HCT116 (cell line): ENCODE data around the gene TTC23. TPM values are rescaled to one million over a fixed set of nuclear protein-coding genes. Genes with fewer than 3 reads are reported as not detected.

Experiments
- ATAC-seq: fragments of 200-7000 bp; cut with Tn5 transposase; 2 replicates; pipeline ENCODE4 v1.9.1; 2020; ENCODE audit warnings: mild to moderate bottlenecking, moderate library complexity
- BruUV-seq: library from RNA; stranded (reverse); fragments of 400-500 nt; replicated peaks from 2 replicates; lab custom pipeline; 2021; lab: Mats Ljungman, UMichigan
- CTCF ChIA-PET: fragments of 300-600 bp; sonication (Branson Sonifier 250); formaldehyde crosslinking; loops from one replicate; lab custom pipeline; 2021; ENCODE audit warnings: antibody characterized with exemption; lab: Charles Lee
- POLR2A ChIA-PET: fragments of 300-600, 350-600 bp; sonication (Branson Sonifier 250); formaldehyde crosslinking; loops from one replicate; lab custom pipeline; 2021; ENCODE audit warnings: antibody characterized with exemption; lab: Charles Lee
- RAD21 ChIA-PET, 2 experiments: fragments of 300-600 bp; sonication (Branson Sonifier 250); formaldehyde crosslinking; loops; one replicate each; lab custom pipeline; 2023; ENCODE audit warnings: low total read pairs in 2 of 2; ENCODE audit not compliant: uncharacterized antibody in 2 of 2, unreplicated experiment in 2 of 2, low non-redundant PET in 1 of 2; lab: Charles Lee
- DNase-seq: peaks from one replicate; pipeline ENCODE4 v3.0.0-alpha.2; 2010; ENCODE audit warnings: low read depth, low spot score
- H2AFZ ChIP-seq: fragments of 200-600 bp; shearing (Covaris generic), sonication (generic); 2 replicates; pipeline ENCODE4 v1.6.1; 2017; ENCODE audit warnings: low read depth, mixed run types, mixed read lengths, antibody characterized with exemption, low read length; ENCODE audit not compliant: poor library complexity, severe bottlenecking
- H3K27ac ChIP-seq: 2 replicates; pipeline ENCODE4 v1.5.1; 2012; ENCODE audit warnings: low read depth, low read length
- H3K27me3 ChIP-seq: fragments of 200-600 bp; sonication (generic); 2 replicates; pipeline ENCODE4 v1.6.1; 2016; ENCODE audit warnings: mixed run types, low read length, mixed read lengths; ENCODE audit not compliant: insufficient read depth
- H3K36me3 ChIP-seq, 2 experiments: fragments of 200-500 bp in 1 of 2; fragments of 200-600 bp in 1 of 2; sonication (Bioruptor generic) in 1 of 2; sonication (generic) in 1 of 2; 2 replicates each; pipeline versions ENCODE4 v1.5.1 to v1.6.1; 2014 to 2016; ENCODE audit warnings: low read length in 2 of 2, inconsistent platforms in 1 of 2, mixed read lengths in 1 of 2, mixed run types in 1 of 2; ENCODE audit not compliant: insufficient read depth in 2 of 2, control insufficient read depth in 1 of 2
- H3K4me1 ChIP-seq, 2 experiments: fragments of 200-600 bp in 1 of 2; sonication (generic) in 1 of 2; 2 replicates each; pipeline versions ENCODE4 v1.5.1 to v1.6.1; 2012 to 2017; ENCODE audit warnings: low read length in 2 of 2, inconsistent platforms in 1 of 2, mild to moderate bottlenecking in 1 of 2, mixed read lengths in 1 of 2, mixed run types in 1 of 2, moderate library complexity in 1 of 2; ENCODE audit not compliant: insufficient read depth in 2 of 2, control insufficient read depth in 1 of 2
- H3K4me2 ChIP-seq: fragments of 200-600 bp; sonication (generic); 2 replicates; pipeline ENCODE4 v1.6.1; 2017; ENCODE audit warnings: mixed run types, low read length, mixed read lengths
- H3K4me3 ChIP-seq, 2 experiments: fragments of 200-600 bp in 1 of 2; sonication (generic) in 1 of 2; replicated peaks in 1 of 2; 2 replicates each; pipeline ENCODE4 v1.5.1; 2011 to 2016; ENCODE audit warnings: low read length in 2 of 2, control low read depth in 1 of 2, low read depth in 1 of 2, mild to moderate bottlenecking in 1 of 2, mixed read lengths in 1 of 2, mixed run types in 1 of 2
- H3K79me2 ChIP-seq: fragments of 200-600 bp; sonication (generic); 2 replicates; pipeline ENCODE4 v1.6.1; 2017; ENCODE audit warnings: mild to moderate bottlenecking, mixed run types, low read length, moderate library complexity, mixed read lengths; ENCODE audit not compliant: insufficient read depth
- H3K9ac ChIP-seq: fragments of 200-600 bp; sonication (generic); 2 replicates; pipeline ENCODE4 v1.6.1; 2016; ENCODE audit warnings: low read length, mixed read lengths
- H3K9me2 ChIP-seq: fragments of 200-600 bp; sonication (generic), shearing (Covaris generic); 2 replicates; pipeline ENCODE4 v1.6.1; 2017; ENCODE audit warnings: mixed run types, mild to moderate bottlenecking, moderate library complexity; ENCODE audit not compliant: insufficient read depth
- H3K9me3 ChIP-seq, 2 experiments: fragments of 200-500 bp in 1 of 2; fragments of 200-600 bp in 1 of 2; sonication (Bioruptor generic) in 1 of 2; sonication (generic) in 1 of 2; 2 replicates each; pipeline ENCODE4 v1.6.1; 2014 to 2017; ENCODE audit warnings: low read length in 2 of 2, mixed read lengths in 2 of 2, inconsistent platforms in 1 of 2, low read depth in 1 of 2, mild to moderate bottlenecking in 1 of 2, mixed run types in 1 of 2, moderate library complexity in 1 of 2; ENCODE audit not compliant: control insufficient read depth in 1 of 2, insufficient read depth in 1 of 2
- H4K20me1 ChIP-seq: fragments of 200-600 bp; sonication (generic), shearing (Covaris generic); 2 replicates; pipeline ENCODE4 v1.6.1; 2017; ENCODE audit warnings: mixed run types, mild to moderate bottlenecking, moderate library complexity; ENCODE audit not compliant: insufficient read depth
- CEBPB ChIP-seq: IDR thresholded peaks from 2 replicates; pipeline ENCODE4 v1.6.1; 2012; ENCODE audit warnings: low read depth
- EGR1 ChIP-seq: IDR thresholded peaks from 2 replicates; pipeline ENCODE4 v1.6.1; 2012; ENCODE audit warnings: low read depth
- ELF1 ChIP-seq: IDR thresholded peaks from 2 replicates; pipeline ENCODE4 v1.6.1; 2012; ENCODE audit warnings: low read depth, borderline replicate concordance
- EZH2 ChIP-seq: fragments of 200-600 bp; sonication (generic); IDR thresholded peaks from 2 replicates; pipeline ENCODE4 v1.6.1; 2017; ENCODE audit warnings: antibody characterized with exemption, mixed run types
- EZH2phosphoT487 ChIP-seq: fragments of 200-600 bp; IDR thresholded peaks from 2 replicates; pipeline ENCODE4 v1.6.1; 2018; ENCODE audit warnings: antibody characterized with exemption, borderline replicate concordance
- FOSL1 ChIP-seq: IDR thresholded peaks from 2 replicates; pipeline ENCODE4 v1.6.1; 2012; ENCODE audit warnings: low read depth
- JUND ChIP-seq: IDR thresholded peaks from 2 replicates; pipeline ENCODE4 v1.6.1; 2012
- POLR2AphosphoS5 ChIP-seq: IDR thresholded peaks from 2 replicates; pipeline ENCODE4 v1.6.1; 2011; ENCODE audit warnings: mild to moderate bottlenecking, low read depth, low read length, moderate library complexity
- RAD21 ChIP-seq: IDR thresholded peaks from 2 replicates; pipeline ENCODE4 v1.6.1; 2012; ENCODE audit warnings: low read depth, mild to moderate bottlenecking
- SP1 ChIP-seq: IDR thresholded peaks from 2 replicates; pipeline ENCODE4 v1.6.1; 2012; ENCODE audit warnings: low read depth
- SRF ChIP-seq: IDR thresholded peaks from 2 replicates; pipeline ENCODE4 v1.6.1; 2012; ENCODE audit warnings: low read depth
- ZFX ChIP-seq: fragments of 450-650 bp; IDR thresholded peaks from 2 replicates; pipeline ENCODE4 v1.6.1; 2017
- intact Hi-C: fragments of 100-400 bp; cut with micrococcal nuclease; formaldehyde crosslinking; loops from 2 replicates; pipeline ENCODE4 v1.10.0; 2022
- total RNA-seq: library from RNA; stranded (reverse); gene quantifications from one replicate; pipeline ENCODE4 v1.2.1, GENCODE V29; 2021; ENCODE audit not compliant: unreplicated experiment
- TF ChIP-seq, protein P1 (sequence below): IDR thresholded peaks from 2 replicates; pipeline ENCODE4 v1.6.1; 2012
- TF ChIP-seq, protein P2 (sequence below), 3 experiments: fragments of 200-600 bp in 1 of 3; sonication (generic) in 1 of 3; IDR thresholded peaks in 2 of 3; conservative IDR thresholded peaks in 1 of 3; 2 replicates each; pipeline ENCODE4 v1.5.1; 2012 to 2017; ENCODE audit warnings: low read depth in 2 of 3, low read length in 2 of 3, antibody characterized with exemption in 1 of 3, borderline replicate concordance in 1 of 3, control low read depth in 1 of 3, mild to moderate bottlenecking in 1 of 3, mixed read lengths in 1 of 3, mixed run types in 1 of 3, moderate library complexity in 1 of 3; ENCODE audit not compliant: insufficient read depth in 1 of 3

Gene TTC23
- total RNA-seq, 1 experiment from 2014 or later, result 10.2 TPM

DNA sequence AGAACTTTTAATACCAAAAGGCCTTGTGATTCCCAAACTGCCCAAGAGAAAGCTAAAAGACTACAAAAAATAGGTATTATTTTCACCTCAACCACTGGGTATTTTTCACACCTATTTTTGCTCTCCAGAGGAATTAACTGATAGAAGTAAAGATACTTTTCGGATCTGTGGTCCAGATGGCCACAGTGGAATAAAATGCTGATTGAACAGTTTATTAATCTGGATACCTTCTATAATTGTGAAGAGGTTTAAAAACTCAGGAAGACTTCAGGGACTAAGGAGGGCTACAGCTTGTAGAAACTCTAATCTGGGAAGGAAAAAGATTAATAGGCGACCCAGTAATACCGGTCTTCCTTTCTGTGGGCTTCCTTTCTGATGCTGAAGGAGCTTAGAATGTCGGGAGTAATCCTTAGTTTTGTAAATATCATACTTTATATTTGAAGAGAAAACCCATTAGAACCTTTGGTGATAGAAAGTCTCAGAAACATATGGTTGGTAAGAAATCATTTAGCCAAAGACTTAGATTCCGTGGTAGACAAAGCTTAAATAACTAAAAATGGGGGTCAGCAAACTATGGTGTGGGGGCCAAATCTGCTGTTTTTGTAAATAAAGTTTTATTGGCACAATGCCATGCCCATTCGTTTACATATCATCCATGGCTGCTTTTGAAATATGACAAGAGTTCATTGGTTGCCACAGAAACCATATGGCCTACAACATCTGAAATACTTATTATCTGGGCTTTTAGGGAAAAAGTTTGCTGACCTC lies 47.8 kb downstream of the TTC23 start:
- Histone ChIP-seq H3K4me2 (no peak overlapping the region), H3K4me3 (no peak overlapping the region), H3K9ac (no peak overlapping the region), H3K27me3 (no peaks in the 10 kb centered on the region), H3K36me3 (no peaks in the 10 kb centered on the region), H3K9me2 (no peaks in the 10 kb centered on the region), H4K20me1 (no peaks in the 10 kb centered on the region), H2AFZ (no peak overlapping the region), H3K4me1 (peaks cover 0 to 6% of the 10 kb centered on the region in 2 experiments; a peak in 1 of 4 replicates), H3K79me2 (no peaks in the 10 kb centered on the region), H3K27ac (no peak overlapping the region), H3K9me3 (no peaks in the 10 kb centered on the region)
- ChIA-PET RAD21 (no interaction called here), POLR2A (no interaction called here), CTCF (no interaction called here)
- intact Hi-C loops, result no loop called here
- BruUV-seq, result no TSS peak
- ATAC-seq (no peak), DNase-seq (no peak)
- TF ChIP-seq, protein P1, sequence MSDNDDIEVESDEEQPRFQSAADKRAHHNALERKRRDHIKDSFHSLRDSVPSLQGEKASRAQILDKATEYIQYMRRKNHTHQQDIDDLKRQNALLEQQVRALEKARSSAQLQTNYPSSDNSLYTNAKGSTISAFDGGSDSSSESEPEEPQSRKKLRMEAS, result no peak
- TF ChIP-seq SRF (no peak), ZFX (no peak), POLR2AphosphoS5 (no peak), RAD21 (no peak), SP1 (no peak), CEBPB (no peak), EGR1 (no peak), EZH2 (no peak), JUND (no peak), EZH2phosphoT487 (no peak), ELF1 (no peak), FOSL1 (no peak)
- TF ChIP-seq, protein P2, sequence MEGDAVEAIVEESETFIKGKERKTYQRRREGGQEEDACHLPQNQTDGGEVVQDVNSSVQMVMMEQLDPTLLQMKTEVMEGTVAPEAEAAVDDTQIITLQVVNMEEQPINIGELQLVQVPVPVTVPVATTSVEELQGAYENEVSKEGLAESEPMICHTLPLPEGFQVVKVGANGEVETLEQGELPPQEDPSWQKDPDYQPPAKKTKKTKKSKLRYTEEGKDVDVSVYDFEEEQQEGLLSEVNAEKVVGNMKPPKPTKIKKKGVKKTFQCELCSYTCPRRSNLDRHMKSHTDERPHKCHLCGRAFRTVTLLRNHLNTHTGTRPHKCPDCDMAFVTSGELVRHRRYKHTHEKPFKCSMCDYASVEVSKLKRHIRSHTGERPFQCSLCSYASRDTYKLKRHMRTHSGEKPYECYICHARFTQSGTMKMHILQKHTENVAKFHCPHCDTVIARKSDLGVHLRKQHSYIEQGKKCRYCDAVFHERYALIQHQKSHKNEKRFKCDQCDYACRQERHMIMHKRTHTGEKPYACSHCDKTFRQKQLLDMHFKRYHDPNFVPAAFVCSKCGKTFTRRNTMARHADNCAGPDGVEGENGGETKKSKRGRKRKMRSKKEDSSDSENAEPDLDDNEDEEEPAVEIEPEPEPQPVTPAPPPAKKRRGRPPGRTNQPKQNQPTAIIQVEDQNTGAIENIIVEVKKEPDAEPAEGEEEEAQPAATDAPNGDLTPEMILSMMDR (IDR thresholded peaks at IDR 0.05 in 2 of 3, conservative IDR thresholded peaks at IDR 0.05 in 1 of 3; ENCODE audit: borderline replicate concordance in 1 of 3, insufficient read depth in 1 of 3, low read depth in 2 of 3, low read length in 2 of 3), result no peak
